OCI-LY1 (cell line): ENCODE data around the gene CEP85L.

Experiments used
- EZH2 ChIP-seq: fragments of 200-600 bp; sonication (generic), shearing (Covaris generic); IDR thresholded peaks from 2 replicates; pipeline ENCODE4 v1.8.0; 2017; ENCODE audit warnings: borderline replicate concordance, mixed run types, mild to moderate bottlenecking, antibody characterized with exemption, low read length, moderate library complexity, mixed read lengths
- TF ChIP-seq, protein P1 (sequence below): fragments of 200-600 bp; sonication (generic), shearing (Covaris generic); IDR thresholded peaks from 2 replicates; pipeline ENCODE4 v1.5.1; 2017; ENCODE audit warnings: mild to moderate bottlenecking, antibody characterized with exemption, low read length, moderate library complexity, mixed read lengths

DNA sequence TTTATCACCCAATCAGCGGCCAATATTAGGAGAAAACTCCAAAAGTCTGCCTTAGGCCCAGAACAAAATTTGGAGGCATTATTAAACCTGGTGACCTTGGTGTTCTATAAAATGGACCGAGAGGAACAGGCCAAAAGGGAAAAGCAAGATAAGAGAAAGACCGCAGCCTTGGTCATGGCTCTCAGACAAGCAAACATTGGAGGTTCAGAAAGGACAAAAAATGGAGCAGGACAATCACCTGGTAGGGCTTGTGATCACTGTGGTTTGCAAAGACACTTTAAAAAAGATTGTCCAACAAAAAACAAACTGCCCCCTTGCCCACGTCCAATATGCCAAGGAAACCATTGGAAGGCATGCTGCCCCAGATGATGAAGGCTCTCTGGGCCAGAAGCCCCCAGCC is 31.2 kb downstream of the CEP85L start:
- TF ChIP-seq, protein P1, sequence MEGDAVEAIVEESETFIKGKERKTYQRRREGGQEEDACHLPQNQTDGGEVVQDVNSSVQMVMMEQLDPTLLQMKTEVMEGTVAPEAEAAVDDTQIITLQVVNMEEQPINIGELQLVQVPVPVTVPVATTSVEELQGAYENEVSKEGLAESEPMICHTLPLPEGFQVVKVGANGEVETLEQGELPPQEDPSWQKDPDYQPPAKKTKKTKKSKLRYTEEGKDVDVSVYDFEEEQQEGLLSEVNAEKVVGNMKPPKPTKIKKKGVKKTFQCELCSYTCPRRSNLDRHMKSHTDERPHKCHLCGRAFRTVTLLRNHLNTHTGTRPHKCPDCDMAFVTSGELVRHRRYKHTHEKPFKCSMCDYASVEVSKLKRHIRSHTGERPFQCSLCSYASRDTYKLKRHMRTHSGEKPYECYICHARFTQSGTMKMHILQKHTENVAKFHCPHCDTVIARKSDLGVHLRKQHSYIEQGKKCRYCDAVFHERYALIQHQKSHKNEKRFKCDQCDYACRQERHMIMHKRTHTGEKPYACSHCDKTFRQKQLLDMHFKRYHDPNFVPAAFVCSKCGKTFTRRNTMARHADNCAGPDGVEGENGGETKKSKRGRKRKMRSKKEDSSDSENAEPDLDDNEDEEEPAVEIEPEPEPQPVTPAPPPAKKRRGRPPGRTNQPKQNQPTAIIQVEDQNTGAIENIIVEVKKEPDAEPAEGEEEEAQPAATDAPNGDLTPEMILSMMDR = no peak
- TF ChIP-seq EZH2 = no peak
